Gastroesophageal sphincter (tissue), 3 donors: ENCODE data around the gene AQP7.

Experiments used
- CTCF ChIP-seq, 4 experiments: fragments of 200-600 bp in 2 of 4; fragments of 450-650 bp in 2 of 4; sonication (generic) in 1 of 4; IDR thresholded peaks; one replicate each; pipeline ENCODE4 v1.5.1; 2017 to 2019; ENCODE audit warnings: antibody characterized with exemption in 4 of 4, mild to moderate bottlenecking in 2 of 4, moderate library complexity in 2 of 4
- POLR2AphosphoS5 ChIP-seq: sonication (generic); formaldehyde crosslinking; IDR thresholded peaks from one replicate; pipeline ENCODE4 v1.6.1; 2017; ENCODE audit warnings: antibody characterized with exemption

GRCh38 chr9:33426843-33427293 lies 24.5 kb upstream of the AQP7 start:
- TF ChIP-seq CTCF (IDR thresholded peaks at IDR 0.05) (no peak), POLR2AphosphoS5 (no peak)
